GM18517 (cell line): Measurements from ENCODE around the gene CRYL1.
"Not testable (repeated sequence)": the region's sequence is repeated elsewhere in the genome, so short reads cannot be mapped to it uniquely, and the experiment has no call there.

Source experiments
- ATAC-seq: cut with Tn5 transposase; IDR thresholded peaks from one replicate; pipeline ENCODE4 v1.9.1; 2021; ENCODE audit warnings: mild to moderate bottlenecking, moderate library complexity; ENCODE audit not compliant: unreplicated experiment

CRYL1 gene

GRCh38 chr13:20461481-20461859, 64.2 kb downstream of the CRYL1 start:
- no peak for ATAC-seq

GRCh38 chr13:20460761-20461160, 64.9 kb downstream of the CRYL1 start:
- ATAC-seq: no peak

- ATAC-seq: no peak
Observed at GRCh38 chr13:20457670-20458069, 68.0 kb downstream of the CRYL1 start.

- no peak for ATAC-seq
Observed at GRCh38 chr13:20456737-20457136, 68.9 kb downstream of the CRYL1 start.

GRCh38 chr13:20451397-20451796, 74.3 kb downstream of the CRYL1 start:
- ATAC-seq: peak; percentile 72

- no peak for ATAC-seq
Observed at GRCh38 chr13:20448470-20448869, 77.2 kb downstream of the CRYL1 start.

- no peak for ATAC-seq
Observed at GRCh38 chr13:20446900-20447299, 78.8 kb downstream of the CRYL1 start.

GRCh38 chr13:20446405-20446804, 79.3 kb downstream of the CRYL1 start:
- no peak for ATAC-seq

- ATAC-seq: no peak
Observed at GRCh38 chr13:20442798-20443381, 82.8 kb downstream of the CRYL1 start.

- no peak for ATAC-seq
Observed at GRCh38 chr13:20442375-20442774, 83.3 kb downstream of the CRYL1 start.

GRCh38 chr13:20441879-20442278, 83.8 kb downstream of the CRYL1 start:
- no peak for ATAC-seq

- no peak for ATAC-seq
Observed at GRCh38 chr13:20441056-20441455, 84.6 kb downstream of the CRYL1 start.

GRCh38 chr13:20439261-20439660, 86.4 kb downstream of the CRYL1 start:
- ATAC-seq: no peak

GRCh38 chr13:20438801-20439200, 86.9 kb downstream of the CRYL1 start:
- ATAC-seq: no peak

GRCh38 chr13:20436505-20436904, 89.2 kb downstream of the CRYL1 start:
- ATAC-seq: no peak

GRCh38 chr13:20435616-20436368, 89.9 kb downstream of the CRYL1 start:
- no peak for ATAC-seq

- not testable (repeated sequence) for ATAC-seq
Observed at GRCh38 chr13:20434210-20434609, 91.4 kb downstream of the CRYL1 start.

- ATAC-seq: no peak
Observed at GRCh38 chr13:20431687-20432384, 93.8 kb downstream of the CRYL1 start.

GRCh38 chr13:20431080-20431479, 94.6 kb downstream of the CRYL1 start:
- no peak for ATAC-seq

- no peak for ATAC-seq
Observed at GRCh38 chr13:20430296-20430695, 95.4 kb downstream of the CRYL1 start.

- ATAC-seq: no peak
Observed at GRCh38 chr13:20429682-20430081, 96.0 kb downstream of the CRYL1 start.
